ENCODE data around the gene AMIGO1.
A peak's percentile ranks its signal among the peaks of the same experiment; 100 is the strongest.

AMIGO1 gene

GRCh38 chr1:109537450-109538178 lies 28.1 kb upstream of the AMIGO1 start:
- Mint-ChIP-seq H3K27ac (no peak overlapping the region), H3K9me3 (no peaks in the 10 kb centered on the region), H3K36me3 (no peaks in the 10 kb centered on the region), H3K4me1 (peaks cover 3% of the 10 kb centered on the region), H3K27me3 (no peaks in the 10 kb centered on the region), H3K4me3 (no peak overlapping the region)

GRCh38 chr1:109535971-109536491 lies 26.5 kb upstream of the AMIGO1 start:
- Mint-ChIP-seq H3K36me3 (no peaks in the 10 kb centered on the region), H3K4me3 (no peak overlapping the region), H3K9me3 (no peaks in the 10 kb centered on the region), H3K27me3 (no peaks in the 10 kb centered on the region), H3K4me1 (peaks cover 19% of the 10 kb centered on the region), H3K27ac (no peak overlapping the region)

- Mint-ChIP-seq H3K4me1 (peaks cover 24% of the 10 kb centered on the region), H3K27me3 (no peaks in the 10 kb centered on the region), H3K4me3 (no peak overlapping the region), H3K9me3 (no peaks in the 10 kb centered on the region), H3K36me3 (no peaks in the 10 kb centered on the region), H3K27ac (no peak overlapping the region)
These were observed 26.0 kb upstream of the AMIGO1 start for GRCh38 chr1:109535481-109535880.

GRCh38 chr1:109534307-109534858 lies 24.9 kb upstream of the AMIGO1 start:
- no peaks in the 10 kb centered on the region for H3K9me3 Mint-ChIP-seq
- H3K36me3 Mint-ChIP-seq = no peaks in the 10 kb centered on the region
- H3K27me3 Mint-ChIP-seq = no peaks in the 10 kb centered on the region
- H3K27ac Mint-ChIP-seq = peak overlapping the region; percentile 13
- peaks cover 34% of the 10 kb centered on the region for H3K4me1 Mint-ChIP-seq
- H3K4me3 Mint-ChIP-seq = no peak overlapping the region

- peak overlapping the region; percentile 79 for H3K4me3 Mint-ChIP-seq
- H3K36me3 Mint-ChIP-seq = no peaks in the 10 kb centered on the region
- H3K27ac Mint-ChIP-seq = peak overlapping the region; percentile 81
- H3K9me3 Mint-ChIP-seq = no peaks in the 10 kb centered on the region
- peaks cover 34% of the 10 kb centered on the region for H3K4me1 Mint-ChIP-seq
- H3K27me3 Mint-ChIP-seq = no peaks in the 10 kb centered on the region
These were observed 23.0 kb upstream of the AMIGO1 start for GRCh38 chr1:109532365-109533136.

GRCh38 chr1:109531826-109532364 lies 22.4 kb upstream of the AMIGO1 start:
- Mint-ChIP-seq H3K27me3 (no peaks in the 10 kb centered on the region), H3K9me3 (no peaks in the 10 kb centered on the region), H3K27ac (no peak overlapping the region), H3K4me1 (peaks cover 34% of the 10 kb centered on the region), H3K4me3 (peak overlapping the region; percentile 79), H3K36me3 (no peaks in the 10 kb centered on the region)

GRCh38 chr1:109531380-109531779 lies 21.9 kb upstream of the AMIGO1 start:
- Mint-ChIP-seq H3K4me3 (peak overlapping the region; percentile 9), H3K4me1 (peaks cover 34% of the 10 kb centered on the region), H3K27ac (peak overlapping the region; percentile 4), H3K9me3 (no peaks in the 10 kb centered on the region), H3K27me3 (no peaks in the 10 kb centered on the region), H3K36me3 (no peaks in the 10 kb centered on the region)

GRCh38 chr1:109530457-109531087 lies 21.0 kb upstream of the AMIGO1 start:
- no peaks in the 10 kb centered on the region for H3K9me3 Mint-ChIP-seq
- H3K36me3 Mint-ChIP-seq = no peaks in the 10 kb centered on the region
- H3K4me1 Mint-ChIP-seq = peaks cover 34% of the 10 kb centered on the region
- no peaks in the 10 kb centered on the region for H3K27me3 Mint-ChIP-seq
- peak overlapping the region; percentile 9 for H3K4me3 Mint-ChIP-seq
- H3K27ac Mint-ChIP-seq = peak overlapping the region; percentile 71

GRCh38 chr1:109529881-109530456 lies 20.4 kb upstream of the AMIGO1 start:
- no peaks in the 10 kb centered on the region for H3K9me3 Mint-ChIP-seq
- no peaks in the 10 kb centered on the region for H3K36me3 Mint-ChIP-seq
- no peak overlapping the region for H3K27ac Mint-ChIP-seq
- peaks cover 34% of the 10 kb centered on the region for H3K4me1 Mint-ChIP-seq
- no peak overlapping the region for H3K4me3 Mint-ChIP-seq
- H3K27me3 Mint-ChIP-seq = no peaks in the 10 kb centered on the region

GRCh38 chr1:109528712-109529111 lies 19.2 kb upstream of the AMIGO1 start:
- no peaks in the 10 kb centered on the region for H3K27me3 Mint-ChIP-seq
- no peaks in the 10 kb centered on the region for H3K9me3 Mint-ChIP-seq
- no peaks in the 10 kb centered on the region for H3K36me3 Mint-ChIP-seq
- no peak overlapping the region for H3K4me3 Mint-ChIP-seq
- H3K4me1 Mint-ChIP-seq = peaks cover 34% of the 10 kb centered on the region
- no peak overlapping the region for H3K27ac Mint-ChIP-seq

GRCh38 chr1:109527846-109528695 lies 18.5 kb upstream of the AMIGO1 start:
- H3K27me3 Mint-ChIP-seq = no peaks in the 10 kb centered on the region
- H3K27ac Mint-ChIP-seq = no peak overlapping the region
- H3K4me3 Mint-ChIP-seq = no peak overlapping the region
- peaks cover 34% of the 10 kb centered on the region for H3K4me1 Mint-ChIP-seq
- H3K9me3 Mint-ChIP-seq = no peaks in the 10 kb centered on the region
- no peaks in the 10 kb centered on the region for H3K36me3 Mint-ChIP-seq

- Mint-ChIP-seq H3K27me3 (no peaks in the 10 kb centered on the region), H3K27ac (no peak overlapping the region), H3K4me1 (peaks cover 28% of the 10 kb centered on the region), H3K36me3 (no peaks in the 10 kb centered on the region), H3K4me3 (no peak overlapping the region), H3K9me3 (no peaks in the 10 kb centered on the region)
These were observed 17.7 kb upstream of the AMIGO1 start for GRCh38 chr1:109527098-109527811.

- H3K4me1 Mint-ChIP-seq = no peaks in the 10 kb centered on the region
- no peak overlapping the region for H3K27ac Mint-ChIP-seq
These were observed 14.2 kb upstream of the AMIGO1 start for GRCh38 chr1:109523706-109524105.

GRCh38 chr1:109522026-109522425 lies 12.5 kb upstream of the AMIGO1 start:
- Mint-ChIP-seq H3K27me3 (no peaks in the 10 kb centered on the region), H3K36me3 (no peaks in the 10 kb centered on the region), H3K4me1 (no peaks in the 10 kb centered on the region), H3K9me3 (no peaks in the 10 kb centered on the region), H3K27ac (no peak overlapping the region), H3K4me3 (no peak overlapping the region)

More at GRCh38 chr1:109523706-109524105, 14.2 kb upstream of the AMIGO1 start:
- Mint-ChIP-seq H3K36me3 (no peaks in the 10 kb centered on the region), H3K4me3 (no peak overlapping the region), H3K9me3 (no peaks in the 10 kb centered on the region), H3K27me3 (no peaks in the 10 kb centered on the region)

All from activated naive CD4-positive, alpha-beta T cell treated with anti-CD3 and anti-CD28 coated beads, Interleukin-2, amount 50 U/mL, for 24 hours (primary cell).